ENCODE data around the gene SNX30.

DNA sequence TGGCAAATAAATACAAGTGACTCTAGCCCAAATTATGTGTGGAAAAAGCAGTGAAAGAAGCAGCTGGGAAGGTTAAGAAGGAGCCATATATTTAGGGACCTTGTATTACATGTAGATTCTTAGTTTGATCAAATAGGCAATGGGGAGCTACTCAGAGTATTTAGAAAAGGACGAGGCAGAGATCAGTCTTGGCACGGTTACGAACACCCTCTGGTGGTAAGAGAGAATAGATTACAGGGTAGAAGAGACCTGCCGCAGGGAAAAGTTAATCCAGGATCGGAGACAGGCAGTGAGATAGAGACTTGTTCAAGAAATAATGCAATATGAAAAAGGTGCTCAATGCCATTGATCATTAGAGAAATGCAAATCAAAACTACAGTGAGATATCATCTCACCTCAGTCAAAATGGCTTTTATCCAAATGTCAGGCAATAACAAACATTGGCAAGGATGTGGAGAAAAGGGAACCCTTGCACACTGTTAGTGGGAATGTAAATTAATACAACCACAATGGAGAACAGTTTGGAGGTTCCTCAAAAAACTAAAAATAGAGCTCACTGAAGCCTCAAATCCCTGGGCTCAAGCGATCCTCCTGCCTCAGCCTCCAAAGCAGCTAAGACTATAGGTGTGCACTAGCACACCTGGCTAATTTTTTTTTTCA, 44.7 kb upstream of the SNX30 start:
- TF ChIP-seq TAF1 (IDR thresholded peaks at IDR 0.05; ENCODE audit: low read depth): no peak
- TF ChIP-seq EP300 (IDR thresholded peaks at IDR 0.05; ENCODE audit: borderline replicate concordance): no peak
- no peak for TF ChIP-seq CEBPB (IDR thresholded peaks at IDR 0.05)
- TF ChIP-seq, protein P1, sequence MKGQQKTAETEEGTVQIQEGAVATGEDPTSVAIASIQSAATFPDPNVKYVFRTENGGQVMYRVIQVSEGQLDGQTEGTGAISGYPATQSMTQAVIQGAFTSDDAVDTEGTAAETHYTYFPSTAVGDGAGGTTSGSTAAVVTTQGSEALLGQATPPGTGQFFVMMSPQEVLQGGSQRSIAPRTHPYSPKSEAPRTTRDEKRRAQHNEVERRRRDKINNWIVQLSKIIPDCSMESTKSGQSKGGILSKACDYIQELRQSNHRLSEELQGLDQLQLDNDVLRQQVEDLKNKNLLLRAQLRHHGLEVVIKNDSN (IDR thresholded peaks at IDR 0.05): no peak
- TF ChIP-seq CREB1 (IDR thresholded peaks at IDR 0.05; ENCODE audit: low read depth): no peak
- TF ChIP-seq, protein P2, sequence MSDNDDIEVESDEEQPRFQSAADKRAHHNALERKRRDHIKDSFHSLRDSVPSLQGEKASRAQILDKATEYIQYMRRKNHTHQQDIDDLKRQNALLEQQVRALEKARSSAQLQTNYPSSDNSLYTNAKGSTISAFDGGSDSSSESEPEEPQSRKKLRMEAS (IDR thresholded peaks at IDR 0.05): no peak
- no peak for TF ChIP-seq RAD21 (IDR thresholded peaks at IDR 0.05; ENCODE audit: low read depth)
- no peak for TF ChIP-seq EGR1 (IDR thresholded peaks at IDR 0.05)

All from Ishikawa (cell line).